Left forelimb (tissue), 1 donor: ENCODE measurements around the gene FOXO3.

Experiments used
- DNase-seq: peaks from one replicate; pipeline ENCODE4 v3.0.0-alpha.2; 2018; ENCODE audit warnings: low spot score

The FOXO3 gene

GRCh38 chr6:108685970-108686369 lies 125.3 kb downstream of the FOXO3 start:
- DNase-seq: no peak

GRCh38 chr6:108686896-108687295 lies 126.2 kb downstream of the FOXO3 start:
- no peak for DNase-seq

DNA sequence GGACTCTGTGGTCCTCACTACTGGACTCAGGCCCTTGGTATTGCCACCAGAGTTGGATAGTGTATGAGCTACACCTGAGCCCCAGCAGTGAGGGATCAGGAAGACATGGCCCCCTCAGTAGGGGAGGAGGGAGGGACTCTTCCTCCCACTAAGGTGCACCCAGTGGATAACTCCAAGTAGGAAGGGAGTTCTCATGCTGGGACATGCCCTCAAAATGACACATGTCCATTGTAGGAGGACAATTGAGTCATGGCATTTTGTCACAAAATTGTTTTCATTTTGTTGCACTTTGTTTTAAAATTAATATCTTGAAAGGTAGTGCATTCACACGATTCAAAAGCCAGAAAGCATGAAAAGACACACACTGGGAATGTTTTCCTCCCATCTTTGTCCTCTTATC lies 127.2 kb downstream of the FOXO3 start:
- DNase-seq: no peak

DNA sequence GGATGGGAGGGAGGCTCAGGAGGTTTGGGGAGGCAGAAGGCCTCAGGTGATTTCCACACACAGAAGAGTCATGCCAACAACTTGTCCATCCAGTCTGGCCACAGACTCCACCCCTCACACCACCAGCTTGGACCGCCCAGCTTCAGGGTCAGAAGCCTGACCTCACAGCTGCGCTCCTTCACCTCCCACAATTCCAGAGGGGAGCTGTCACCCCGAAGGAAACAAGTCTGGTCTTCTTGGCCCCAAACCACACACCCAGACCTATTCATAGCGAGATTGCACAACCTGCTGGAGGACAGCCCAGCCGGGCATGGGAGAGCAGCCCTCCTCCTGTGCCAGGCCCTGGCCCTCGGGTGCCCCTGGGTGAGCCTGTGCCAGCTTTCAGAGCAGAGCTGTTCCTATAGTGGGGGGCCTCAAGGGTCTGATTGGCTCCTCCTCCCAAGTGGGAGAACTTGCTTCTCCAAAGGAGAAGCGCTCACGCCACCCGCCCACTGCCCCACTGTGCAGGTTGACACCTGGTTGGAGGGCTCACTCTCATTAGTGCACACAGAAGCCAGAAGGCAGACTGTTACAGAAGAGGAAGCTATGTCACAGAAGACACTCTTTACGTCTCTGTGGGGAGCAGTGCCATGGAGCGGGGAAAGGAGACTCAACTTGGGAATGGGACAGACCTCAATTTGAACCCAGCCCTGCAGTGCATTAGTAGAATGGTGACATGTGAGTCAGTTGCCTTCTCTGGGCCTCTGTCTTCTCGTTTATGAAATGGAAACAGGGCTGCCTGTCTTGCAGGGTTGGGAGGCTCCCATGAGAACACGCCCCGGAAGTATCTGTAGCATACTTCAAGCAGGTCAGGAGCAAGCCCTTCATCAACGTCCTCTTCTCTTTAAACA lies 128.8 kb downstream of the FOXO3 start:
- no peak for DNase-seq

DNA sequence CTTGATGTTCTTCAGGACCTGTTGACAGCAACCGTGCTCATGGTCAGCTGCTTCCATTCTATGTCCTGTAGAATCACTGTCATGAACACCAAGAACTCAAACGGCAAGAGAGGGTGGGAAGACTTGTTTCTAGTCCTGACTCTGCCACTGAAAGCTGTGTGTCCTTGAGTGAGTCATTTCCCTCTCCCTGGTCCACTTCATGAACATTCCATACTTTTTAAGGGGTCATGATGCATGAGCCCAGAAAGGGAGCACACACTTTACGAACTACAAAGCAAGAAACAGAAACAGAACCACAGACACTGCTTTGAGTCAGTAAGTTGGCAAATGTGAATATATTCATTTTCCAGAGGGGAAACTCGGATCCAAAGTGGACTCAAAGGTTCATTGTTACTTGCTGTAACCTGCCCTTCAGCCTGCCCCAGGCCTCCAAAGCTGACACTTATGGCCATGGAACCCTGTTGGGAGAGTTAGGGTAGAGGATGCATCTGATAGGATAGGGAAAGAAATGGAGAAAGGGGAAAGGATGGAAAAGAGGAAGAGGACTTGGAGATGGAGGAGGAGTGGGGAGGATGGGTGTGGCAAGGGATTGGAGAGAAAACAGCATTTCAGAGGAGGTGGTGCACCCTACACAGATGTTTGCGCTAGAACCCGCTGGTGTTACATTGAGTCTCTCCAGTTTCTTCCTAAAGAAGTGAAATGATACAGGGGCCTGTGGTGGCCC lies 129.8 kb downstream of the FOXO3 start:
- no peak for DNase-seq

GRCh38 chr6:108693430-108694154 lies 132.9 kb downstream of the FOXO3 start:
- DNase-seq: no peak

GRCh38 chr6:108694816-108695215 lies 134.1 kb downstream of the FOXO3 start:
- no peak for DNase-seq

GRCh38 chr6:108697561-108698161 lies 136.9 kb downstream of the FOXO3 start:
- no peak for DNase-seq

DNA sequence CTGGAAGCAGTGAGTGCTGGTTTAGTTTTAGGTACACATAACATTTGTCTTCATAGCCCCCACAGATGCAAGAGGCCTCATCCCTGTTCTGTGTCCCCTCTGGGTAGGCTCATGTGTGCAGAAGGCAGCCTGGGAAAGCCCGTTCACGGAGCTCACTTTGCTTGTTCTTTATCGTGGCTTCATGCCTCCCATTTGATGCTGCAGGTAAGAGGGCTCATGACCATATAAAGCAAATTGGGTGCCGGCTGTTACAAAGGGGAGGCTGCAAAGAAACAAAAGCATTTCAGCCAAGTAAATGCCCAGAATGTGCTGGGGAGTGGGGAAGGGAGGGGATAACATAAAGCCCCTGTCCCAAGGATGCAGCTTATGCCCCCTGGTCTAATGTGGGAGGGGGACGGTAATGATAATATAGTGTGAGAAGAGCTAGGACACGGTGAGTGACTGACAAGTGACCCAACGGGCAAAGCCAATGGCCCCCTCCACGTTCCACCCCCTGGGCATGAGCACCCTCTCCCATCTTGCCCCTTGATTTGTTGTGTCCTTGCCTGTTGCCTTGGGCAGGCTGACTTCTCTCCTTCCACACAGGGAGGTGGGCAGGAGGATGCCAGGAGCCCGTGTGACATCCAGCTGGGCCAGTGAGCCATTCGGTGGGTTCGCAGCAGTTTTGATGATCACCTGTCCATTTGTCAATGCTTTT lies 138.0 kb downstream of the FOXO3 start:
- no peak for DNase-seq

GRCh38 chr6:108699290-108700041 lies 138.7 kb downstream of the FOXO3 start:
- no peak for DNase-seq

DNA sequence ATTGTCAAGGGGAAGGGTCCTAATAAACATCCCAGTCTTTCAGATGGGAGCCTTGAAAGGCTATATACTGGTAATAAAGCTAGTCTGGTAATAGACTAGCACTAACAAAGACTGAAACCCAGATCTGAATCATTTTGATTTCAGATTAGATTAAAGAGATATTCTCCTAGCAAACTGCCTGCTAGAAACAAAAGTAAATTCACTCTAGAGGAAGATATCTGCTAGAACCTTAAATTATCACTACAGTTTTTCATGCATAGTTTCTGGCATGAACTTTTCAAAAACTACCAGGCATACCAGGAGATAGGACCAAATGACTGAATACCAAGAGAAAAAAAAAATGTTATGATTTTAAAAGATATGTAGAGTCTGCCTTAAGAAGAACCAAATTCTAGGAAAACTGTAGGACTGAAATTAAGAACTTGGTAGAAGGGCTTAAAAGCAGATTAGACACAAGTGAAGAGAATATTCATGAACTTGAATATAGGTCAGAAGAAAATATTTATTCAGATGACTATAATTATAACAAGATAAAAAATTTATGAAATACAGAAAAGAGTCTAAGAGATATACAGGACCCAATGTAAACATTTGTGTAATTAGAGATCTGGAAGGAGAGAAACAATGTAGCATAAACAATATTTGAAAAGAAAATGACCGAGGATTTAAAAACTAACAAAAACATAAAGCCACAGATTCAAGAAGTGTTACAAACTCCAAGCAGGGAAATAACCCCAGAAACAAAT lies 141.6 kb downstream of the FOXO3 start:
- no peak for DNase-seq

DNA sequence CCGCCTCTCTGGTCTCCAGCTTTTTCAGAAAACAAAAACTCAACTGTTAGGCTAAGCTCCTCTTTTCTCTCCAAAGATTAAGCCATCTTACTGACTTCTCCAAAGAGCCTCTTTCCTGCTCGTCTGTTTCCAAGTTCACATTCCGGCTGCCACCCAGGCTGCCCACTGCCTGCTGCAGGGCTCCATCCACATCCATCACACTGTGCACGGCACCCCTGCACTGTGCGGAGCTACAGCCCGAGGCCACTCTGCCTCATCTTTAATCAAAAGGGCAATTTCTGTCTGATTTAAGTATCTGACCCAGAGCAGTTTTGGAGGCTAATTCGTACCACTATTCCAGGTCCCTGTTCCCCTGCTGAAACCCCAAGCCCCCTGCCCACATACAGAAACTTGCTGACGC lies 145.9 kb downstream of the FOXO3 start:
- no peak for DNase-seq

- DNase-seq: no peak
Observed at GRCh38 chr6:108707328-108707976, 146.7 kb downstream of the FOXO3 start.

DNA sequence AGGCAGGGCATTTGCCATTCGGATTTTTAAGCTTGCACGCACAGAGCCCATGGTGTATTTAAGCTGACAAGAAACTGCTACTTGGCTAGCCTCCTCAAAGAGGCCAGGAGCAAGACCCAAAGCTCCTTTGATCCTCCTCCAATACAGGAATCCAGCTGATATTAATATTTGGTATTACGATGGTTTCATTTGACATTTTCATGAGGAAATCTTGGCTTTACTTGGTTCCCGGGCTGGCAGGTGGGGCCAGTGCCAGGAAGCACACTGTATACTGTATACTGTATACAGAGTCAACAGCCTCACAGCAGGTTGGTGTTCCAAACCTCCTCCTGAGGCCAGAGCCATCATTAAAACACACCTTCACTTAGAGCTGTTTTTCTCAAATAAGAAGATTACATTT lies 149.3 kb downstream of the FOXO3 start:
- no peak for DNase-seq

- no peak for DNase-seq
Observed at GRCh38 chr6:108710551-108710950, 149.8 kb downstream of the FOXO3 start.

- no peak for DNase-seq
Observed at GRCh38 chr6:108711071-108711470, 150.4 kb downstream of the FOXO3 start.

- no peak for DNase-seq
Observed at GRCh38 chr6:108711826-108712225, 151.1 kb downstream of the FOXO3 start.

GRCh38 chr6:108712946-108713345 lies 152.2 kb downstream of the FOXO3 start:
- no peak for DNase-seq

DNA sequence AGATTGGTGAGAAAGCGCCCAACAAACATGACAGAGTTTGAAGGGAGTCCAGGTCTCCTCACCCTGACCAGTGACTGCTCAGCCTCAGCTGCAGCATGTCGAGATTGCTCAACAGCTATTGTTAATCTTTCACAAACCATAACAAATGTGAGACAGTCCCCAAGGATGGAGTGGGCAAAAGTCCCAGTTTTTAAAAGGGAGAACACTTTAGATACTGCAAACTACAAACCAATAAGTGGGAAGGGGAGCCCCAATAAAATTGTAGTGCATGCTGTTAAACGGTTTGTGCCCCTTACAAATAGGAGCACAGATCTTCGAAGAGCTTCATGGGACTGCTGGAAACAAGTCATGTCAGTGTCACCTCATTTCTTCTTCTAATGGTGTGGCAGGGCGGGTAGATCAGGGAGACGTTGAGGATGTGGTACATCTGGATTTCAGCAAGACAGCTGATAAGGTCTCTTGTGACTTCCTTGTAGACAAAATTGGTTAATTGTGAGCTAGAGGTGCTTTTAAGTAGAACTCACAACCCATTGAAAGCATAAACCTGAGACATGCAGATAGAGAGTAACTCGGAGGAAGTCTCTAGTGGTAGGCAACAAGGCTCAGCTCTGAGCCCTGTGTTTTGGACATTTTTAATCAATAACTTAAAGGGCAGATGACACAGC lies 153.5 kb downstream of the FOXO3 start:
- no peak for DNase-seq
